K562 (cell line): Measurements from ENCODE around the gene SLC5A7. TPM values are rescaled to one million over a fixed set of nuclear protein-coding genes. Genes with fewer than 3 reads are reported as not detected.

Experiments
- ATAC-seq: fragments of 200-7000 bp; cut with Tn5 transposase; 3 replicates; pipeline ENCODE4 v1.9.1; 2020; ENCODE audit warnings: moderate library complexity
- Bru-seq: library from RNA; stranded (reverse); fragments of 400-500 nt; gene quantifications from one replicate; lab custom pipeline; 2021; lab: Mats Ljungman, UMichigan
- BruChase-seq, 2 experiments: library from RNA; stranded (reverse); fragments of 400-500 nt; gene quantifications; one replicate each; lab custom pipeline; 2021; lab: Mats Ljungman, UMichigan
- BruUV-seq: library from RNA; stranded (reverse); fragments of 400-500 nt; replicated peaks from 2 replicates; lab custom pipeline; 2021; lab: Mats Ljungman, UMichigan
- CTCF ChIA-PET: fragments of 300-600 bp; formaldehyde crosslinking; extraction: SDS; loops from one replicate; lab custom pipeline; 2021; ENCODE audit warnings: low intra/inter-chr PET ratio; lab: Yijun Ruan, JAX
- POLR2A ChIA-PET: fragments of 300-600, 350-650 bp; sonication (Branson Sonifier 250); formaldehyde crosslinking; extraction: SDS; loops from one replicate; lab custom pipeline; 2021; ENCODE audit warnings: antibody characterized with exemption, inconsistent platforms; lab: Yijun Ruan, JAX
- DNase-seq, 4 experiments: peaks; one replicate each; pipeline versions ENCODE4 v3.0.0 to v3.0.0-alpha.2; 2011 to 2018; ENCODE audit warnings: low spot score in 3 of 4, mixed read lengths in 3 of 4; ENCODE audit errors: extremely low read depth in 1 of 4
- FAIRE-seq: peaks from 2 replicates; lab custom pipeline; 2011; peaks lifted over from hg19 to GRCh38; lab: Jason Lieb, UNC
- H2AFZ ChIP-seq: 2 replicates; pipeline ENCODE4 v1.6.0; 2011; ENCODE audit warnings: low read depth, low read length, control low read depth, inconsistent platforms
- H3K27ac ChIP-seq: fragments of 200-600 bp; 3 replicates; pipeline ENCODE4 v1.8.0; 2011; ENCODE audit warnings: low read depth, mild to moderate bottlenecking, control low read depth, inconsistent platforms, low read length, moderate library complexity, mixed read lengths; ENCODE audit errors: extremely low read depth
- H3K27me3 ChIP-seq, 2 experiments: fragments of 300-600 bp in 1 of 2; 2 replicates in 1 of 2; 3 replicates in 1 of 2; pipeline versions ENCODE4 v1.6.0 to v1.8.0; 2011; ENCODE audit warnings: inconsistent platforms in 2 of 2, low read length in 2 of 2, mild to moderate bottlenecking in 1 of 2, mixed read lengths in 1 of 2, moderate library complexity in 1 of 2; ENCODE audit not compliant: control insufficient read depth in 2 of 2, insufficient read depth in 2 of 2
- H3K36me3 ChIP-seq: fragments of 300-600 bp; 3 replicates; pipeline ENCODE4 v1.8.0; 2011; ENCODE audit warnings: mild to moderate bottlenecking, low read length, inconsistent platforms; ENCODE audit not compliant: control insufficient read depth, insufficient read depth
- H3K4me1 ChIP-seq, 2 experiments: fragments of 200-600 bp in 1 of 2; replicated peaks in 1 of 2; 2 replicates in 1 of 2; 3 replicates in 1 of 2; pipeline versions ENCODE4 v1.5.1 to v1.8.0; 2011; ENCODE audit warnings: inconsistent platforms in 2 of 2, low read length in 2 of 2, mild to moderate bottlenecking in 1 of 2, mixed read lengths in 1 of 2, moderate library complexity in 1 of 2; ENCODE audit not compliant: control insufficient read depth in 2 of 2, insufficient read depth in 2 of 2
- H3K4me2 ChIP-seq: 2 replicates; pipeline ENCODE4 v1.6.1; 2011; ENCODE audit warnings: low read length, control low read depth, inconsistent platforms, mixed read lengths; ENCODE audit not compliant: insufficient read depth
- H3K4me3 ChIP-seq: fragments of 200-600 bp; sonication (generic), shearing (Covaris generic); 2 replicates; pipeline ENCODE4 v1.5.1; 2016; ENCODE audit warnings: control low read depth, inconsistent platforms
- H3K79me2 ChIP-seq: fragments of 200-600 bp; 3 replicates; pipeline ENCODE4 v1.8.0; 2011; ENCODE audit warnings: low read length, inconsistent platforms; ENCODE audit not compliant: control insufficient read depth, insufficient read depth
- H3K9ac ChIP-seq, 2 experiments: 2 replicates each; pipeline versions ENCODE4 v1.6.0 to v1.6.1; 2011; ENCODE audit warnings: low read depth in 2 of 2, low read length in 2 of 2, control low read depth in 1 of 2, inconsistent platforms in 1 of 2, mild to moderate bottlenecking in 1 of 2, mixed read lengths in 1 of 2; ENCODE audit not compliant: insufficient read depth in 1 of 2
- H3K9me1 ChIP-seq: one replicate; pipeline ENCODE4 v1.6.0; 2011; ENCODE audit warnings: inconsistent platforms, mild to moderate bottlenecking, low read length, moderate library complexity; ENCODE audit not compliant: control insufficient read depth, insufficient read depth
- H3K9me3 ChIP-seq: replicated peaks from 2 replicates; pipeline ENCODE4 v1.5.1; 2011; ENCODE audit warnings: low read depth, low read length, inconsistent platforms; ENCODE audit not compliant: control insufficient read depth, insufficient read depth
- H4K20me1 ChIP-seq: replicated peaks from 2 replicates; pipeline ENCODE4 v1.6.1; 2011; ENCODE audit warnings: low read length, inconsistent platforms, mixed read lengths; ENCODE audit not compliant: control insufficient read depth, insufficient read depth
- BRF2 ChIP-seq: IDR thresholded peaks from 3 replicates; pipeline ENCODE4 v1.6.1; 2011; ENCODE audit warnings: borderline replicate concordance, mild to moderate bottlenecking; ENCODE audit not compliant: insufficient read length, insufficient read depth
- NFYB ChIP-seq: IDR thresholded peaks from 2 replicates; pipeline ENCODE4 v1.6.1; 2011; ENCODE audit warnings: mild to moderate bottlenecking, moderate library complexity; ENCODE audit not compliant: insufficient read length; ENCODE audit errors: extremely low read depth
- SRSF9 ChIP-seq: fragments of 200-400 bp; formaldehyde crosslinking; IDR thresholded peaks from 2 replicates; pipeline ENCODE4 v1.6.1; 2017; ENCODE audit warnings: low read depth, low read length, borderline replicate concordance
- TEAD1 ChIP-seq, 2 experiments: fragments of 450-650 bp in 1 of 2; sonication (generic) in 1 of 2; formaldehyde crosslinking; IDR thresholded peaks; 2 replicates each; pipeline versions ENCODE4 v1.4.0 to v1.8.0; 2020 to 2022; ENCODE audit warnings: mild to moderate bottlenecking in 2 of 2, missing genetic modification reagents in 1 of 2
- ZNF197 ChIP-seq: fragments of 200-800 bp; sonication (Bioruptor generic); IDR thresholded peaks from 2 replicates; pipeline ENCODE4 v1.6.1; 2016; ENCODE audit warnings: low read depth, missing genetic modification characterization, missing compliant biosample characterization
- WGBS: fragments of 100-300 bp; shearing (Covaris generic); methylation state at CpG from one replicate; pipeline ENCODE4 v1.1.6; 2016; ENCODE audit warnings: low coverage, mixed read lengths; ENCODE audit not compliant: insufficient coverage; ENCODE audit errors: missing lambda C conversion rate; 5-methylcytosine and 5-hydroxymethylcytosine counted together
- in situ Hi-C: fragments of 300-500 bp; cut with MboI; formaldehyde crosslinking; loops from 4 replicates; pipeline ENCODE4 v1.15.0; 2018; ENCODE audit warnings: inconsistent platforms, mixed read lengths
- intact Hi-C: fragments of 100-400 bp; cut with micrococcal nuclease; formaldehyde crosslinking; loops from 2 replicates; pipeline ENCODE4 v1.14.2; 2022
- long read RNA-seq, 3 experiments: library from polyadenylated mRNA in 2 of 3; library from RNA in 1 of 3; unstranded in 2 of 3; stranded (forward) in 1 of 3; transcript quantifications; one replicate each; pipeline ENCODE4 v2.0.0, GENCODE V29; 2019 to 2022
- polyA minus RNA-seq, 3 experiments: library from RNA; depleted of rRNA, polyadenylated mRNA; stranded (reverse); fragments of >200 nt; gene quantifications; 2 replicates each; pipeline ENCODE4 v1.2.3, GENCODE V29; 2011
- polyA plus RNA-seq, 8 experiments: library from polyadenylated mRNA; depleted of rRNA in 4 of 8; stranded (reverse) in 5 of 8; unstranded in 3 of 8; fragments of >200 nt; fragmentation: Nextera tagmentation in 2 of 8; fragmentation: Illumina TruSeq in 1 of 8; extraction: Ambion mirVana in 2 of 8; extraction: Trizol in 1 of 8; gene quantifications; 2 replicates each; pipeline versions ENCODE4 v1.2.1 to v1.2.3, GENCODE V29; 2011 to 2014; ENCODE audit warnings: inconsistent platforms in 1 of 8, missing spikeins in 1 of 8
- total RNA-seq, 7 experiments: library from RNA; depleted of rRNA in 6 of 7; stranded (reverse); fragments of >200 nt in 6 of 7; fragmentation: Illumina TruSeq in 2 of 7; extraction: Trizol in 2 of 7; gene quantifications; 2 replicates each; pipeline versions ENCODE4 v1.2.1 to v1.2.3, GENCODE V29; 2011 to 2021; ENCODE audit warnings: low replicate concordance in 1 of 7

The SLC5A7 gene
- total RNA-seq (2011; cell fraction: chromatin; rRNA removed; ENCODE audit: low replicate concordance) = not detected in 2 replicates
- total RNA-seq (2011; cell fraction: nucleolus; rRNA removed) = not detected in 2 replicates
- not detected in 2 replicates for total RNA-seq (2011; cell fraction: nucleoplasm; rRNA removed)
- total RNA-seq (2014; rRNA removed) (not detected in 2 replicates), total RNA-seq (2014; rRNA removed; fragmentation: Illumina TruSeq; extraction: Trizol) (not detected in 2 replicates), total RNA-seq (2015; rRNA removed; fragmentation: Illumina TruSeq; extraction: Trizol) (not detected in 2 replicates), total RNA-seq (2021) (not detected in 2 replicates), polyA plus RNA-seq (2011; rRNA removed) (not detected in 2 replicates), polyA plus RNA-seq (2014; fragmentation: Illumina TruSeq; extraction: Trizol) (not detected in 2 replicates), polyA plus RNA-seq (2014; fragmentation: Nextera tagmentation; extraction: Ambion mirVana) (not detected), polyA plus RNA-seq (2014; rRNA removed) (not detected in 2 replicates), polyA minus RNA-seq (2011; rRNA and poly(A)+ RNA removed) (not detected in 2 replicates), Bru-seq, nascent RNA (percentile 2 among the genes with signal in this experiment), BruChase-seq, experiment 1, labeled RNA remaining after a 2-hour chase (not detected), BruChase-seq, experiment 2, labeled RNA remaining after a 6-hour chase (not detected)
- polyA plus RNA-seq (2011; cell fraction: cytosol; rRNA removed) = not detected in 2 replicates
- polyA plus RNA-seq (2011; cell fraction: nucleus; rRNA removed) = not detected in 2 replicates
- polyA plus RNA-seq (2012) = not detected in 2 replicates
- not detected in 2 replicates for polyA minus RNA-seq (2011; cell fraction: cytosol; rRNA and poly(A)+ RNA removed)
- polyA minus RNA-seq (2011; cell fraction: nucleus; rRNA and poly(A)+ RNA removed) = not detected in 2 replicates
- long read RNA-seq, experiment 1 = 0 reads
- long read RNA-seq, experiment 2 = 0 reads
- long read RNA-seq, experiment 3 = 0 reads

GRCh38 chr2:107986278-107987217, at the start of gene SLC5A7:
Gene SLC5A7, plus strand, starts transcription at chr2:107986524. Its CDS starts 1,632 bp downstream, at chr2:107988156.
- Histone ChIP-seq H3K4me3 (no peak within 1 kb of the TSS), H3K36me3 (no peaks in the 10 kb centered on the region), H4K20me1 (no peaks in the 10 kb centered on the region), H3K4me2 (no peak within 1 kb of the TSS), H3K9ac (no peak within 1 kb of the TSS), H2AFZ (no peak within 1 kb of the TSS), H3K79me2 (no peaks in the 10 kb centered on the region), H3K9me3 (no peaks in the 10 kb centered on the region), H3K9me1 (no peaks in the 10 kb centered on the region), H3K4me1 (peaks cover 0 to 3% of the 10 kb centered on the region in 2 experiments; a peak in 1 of 5 replicates), H3K27me3 (0 out of 5 replicates have a peak, but pooled peaks cover 0 to 4% of the 10 kb centered on the region in 2 experiments), H3K27ac (no peak within 1 kb of the TSS)
- TF ChIP-seq ZNF197 (CRISPR knock-in tag) = no peak
- TF ChIP-seq BRF2 = no peak
- no peak for TF ChIP-seq TEAD1 (CRISPR knock-in tag; IDR thresholded peaks at IDR 0.05)
- no peak for TF ChIP-seq NFYB
- no peak for TF ChIP-seq SRSF9
- under 1% methylated on average over 35 of the region's 75 CpGs for WGBS
- intact Hi-C loops (no loop called here), in situ Hi-C loops (no loop called here)
- ATAC-seq (no peak), DNase-seq (no peak), FAIRE-seq (no peak)
- POLR2A ChIA-PET = no interaction called here
- CTCF ChIA-PET = no interaction called here
- no TSS peak for BruUV-seq
